Measurements from ENCODE around the gene TBC1D22A. TPM values are rescaled to one million over a fixed set of nuclear protein-coding genes. Genes with fewer than 3 reads are reported as not detected.

Gene TBC1D22A
- total and polyA plus RNA-seq, 2 experiments from 2014 or later = 9.6 to 13.3 TPM

DNA sequence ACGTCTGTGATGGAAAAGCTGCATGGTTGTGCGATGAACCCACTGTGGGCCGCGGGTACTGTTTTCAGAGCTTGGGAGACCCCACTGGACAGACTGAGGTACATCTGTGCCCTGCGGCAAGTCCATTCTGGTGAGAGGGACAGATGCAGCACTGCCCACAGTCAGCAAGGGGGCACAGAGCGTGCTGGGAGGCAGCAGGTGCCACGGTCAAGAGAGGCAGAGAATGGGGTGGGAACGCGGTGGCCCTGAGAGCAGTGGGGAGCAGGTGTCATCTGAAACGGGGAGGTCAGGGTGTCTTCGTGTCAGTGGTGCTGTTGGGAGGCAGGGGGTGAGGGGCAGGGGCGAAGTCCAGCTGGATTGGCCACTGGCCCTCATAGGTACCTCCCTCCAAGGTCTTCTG is 32.0 kb downstream of the TBC1D22A start:
- Histone ChIP-seq H3F3A (replicated peaks; ENCODE audit: low read depth) (no peaks in the 10 kb centered on the region), H3K36me3 (ENCODE audit: insufficient read depth) (no peaks in the 10 kb centered on the region), H2AFZ (no peak overlapping the region), H3K79me2 (replicated peaks; ENCODE audit: insufficient read depth) (peaks cover 20% of the 10 kb centered on the region), H3K27ac (ENCODE audit: low read depth) (no peak overlapping the region), H3K4me3 (no peak overlapping the region), H3K4me2 (no peak overlapping the region), H3K27me3 (ENCODE audit: insufficient read depth) (no peaks in the 10 kb centered on the region), H3K9me2 (ENCODE audit: insufficient read depth) (no peaks in the 10 kb centered on the region), H4K20me1 (replicated peaks; ENCODE audit: insufficient read depth) (peaks cover 5% of the 10 kb centered on the region), H3K4me1 (ENCODE audit: insufficient read depth) (peaks cover 3% of the 10 kb centered on the region; the same call in 1 of the 2 replicates)
- Mint-ChIP-seq H3K4me1 (peaks cover 4% of the 10 kb centered on the region), H3K27me3 (ENCODE audit: insufficient read depth, low read depth, poor library complexity) (peaks cover 7% of the 10 kb centered on the region), H3K27ac (no peak overlapping the region), H3K4me3 (no peak overlapping the region), H3K9me3 (no peaks in the 10 kb centered on the region), H3K36me3 (ENCODE audit: low read depth) (peaks cover 10% of the 10 kb centered on the region)
- TF ChIP-seq ZNF331 (CRISPR knock-in tag; IDR thresholded peaks at IDR 0.05; ENCODE audit: low read depth) = no peak
- no peak for TF ChIP-seq EZH2 (IDR thresholded peaks at IDR 0.05; ENCODE audit: low read depth, unreplicated experiment)
- TF ChIP-seq, protein P1, sequence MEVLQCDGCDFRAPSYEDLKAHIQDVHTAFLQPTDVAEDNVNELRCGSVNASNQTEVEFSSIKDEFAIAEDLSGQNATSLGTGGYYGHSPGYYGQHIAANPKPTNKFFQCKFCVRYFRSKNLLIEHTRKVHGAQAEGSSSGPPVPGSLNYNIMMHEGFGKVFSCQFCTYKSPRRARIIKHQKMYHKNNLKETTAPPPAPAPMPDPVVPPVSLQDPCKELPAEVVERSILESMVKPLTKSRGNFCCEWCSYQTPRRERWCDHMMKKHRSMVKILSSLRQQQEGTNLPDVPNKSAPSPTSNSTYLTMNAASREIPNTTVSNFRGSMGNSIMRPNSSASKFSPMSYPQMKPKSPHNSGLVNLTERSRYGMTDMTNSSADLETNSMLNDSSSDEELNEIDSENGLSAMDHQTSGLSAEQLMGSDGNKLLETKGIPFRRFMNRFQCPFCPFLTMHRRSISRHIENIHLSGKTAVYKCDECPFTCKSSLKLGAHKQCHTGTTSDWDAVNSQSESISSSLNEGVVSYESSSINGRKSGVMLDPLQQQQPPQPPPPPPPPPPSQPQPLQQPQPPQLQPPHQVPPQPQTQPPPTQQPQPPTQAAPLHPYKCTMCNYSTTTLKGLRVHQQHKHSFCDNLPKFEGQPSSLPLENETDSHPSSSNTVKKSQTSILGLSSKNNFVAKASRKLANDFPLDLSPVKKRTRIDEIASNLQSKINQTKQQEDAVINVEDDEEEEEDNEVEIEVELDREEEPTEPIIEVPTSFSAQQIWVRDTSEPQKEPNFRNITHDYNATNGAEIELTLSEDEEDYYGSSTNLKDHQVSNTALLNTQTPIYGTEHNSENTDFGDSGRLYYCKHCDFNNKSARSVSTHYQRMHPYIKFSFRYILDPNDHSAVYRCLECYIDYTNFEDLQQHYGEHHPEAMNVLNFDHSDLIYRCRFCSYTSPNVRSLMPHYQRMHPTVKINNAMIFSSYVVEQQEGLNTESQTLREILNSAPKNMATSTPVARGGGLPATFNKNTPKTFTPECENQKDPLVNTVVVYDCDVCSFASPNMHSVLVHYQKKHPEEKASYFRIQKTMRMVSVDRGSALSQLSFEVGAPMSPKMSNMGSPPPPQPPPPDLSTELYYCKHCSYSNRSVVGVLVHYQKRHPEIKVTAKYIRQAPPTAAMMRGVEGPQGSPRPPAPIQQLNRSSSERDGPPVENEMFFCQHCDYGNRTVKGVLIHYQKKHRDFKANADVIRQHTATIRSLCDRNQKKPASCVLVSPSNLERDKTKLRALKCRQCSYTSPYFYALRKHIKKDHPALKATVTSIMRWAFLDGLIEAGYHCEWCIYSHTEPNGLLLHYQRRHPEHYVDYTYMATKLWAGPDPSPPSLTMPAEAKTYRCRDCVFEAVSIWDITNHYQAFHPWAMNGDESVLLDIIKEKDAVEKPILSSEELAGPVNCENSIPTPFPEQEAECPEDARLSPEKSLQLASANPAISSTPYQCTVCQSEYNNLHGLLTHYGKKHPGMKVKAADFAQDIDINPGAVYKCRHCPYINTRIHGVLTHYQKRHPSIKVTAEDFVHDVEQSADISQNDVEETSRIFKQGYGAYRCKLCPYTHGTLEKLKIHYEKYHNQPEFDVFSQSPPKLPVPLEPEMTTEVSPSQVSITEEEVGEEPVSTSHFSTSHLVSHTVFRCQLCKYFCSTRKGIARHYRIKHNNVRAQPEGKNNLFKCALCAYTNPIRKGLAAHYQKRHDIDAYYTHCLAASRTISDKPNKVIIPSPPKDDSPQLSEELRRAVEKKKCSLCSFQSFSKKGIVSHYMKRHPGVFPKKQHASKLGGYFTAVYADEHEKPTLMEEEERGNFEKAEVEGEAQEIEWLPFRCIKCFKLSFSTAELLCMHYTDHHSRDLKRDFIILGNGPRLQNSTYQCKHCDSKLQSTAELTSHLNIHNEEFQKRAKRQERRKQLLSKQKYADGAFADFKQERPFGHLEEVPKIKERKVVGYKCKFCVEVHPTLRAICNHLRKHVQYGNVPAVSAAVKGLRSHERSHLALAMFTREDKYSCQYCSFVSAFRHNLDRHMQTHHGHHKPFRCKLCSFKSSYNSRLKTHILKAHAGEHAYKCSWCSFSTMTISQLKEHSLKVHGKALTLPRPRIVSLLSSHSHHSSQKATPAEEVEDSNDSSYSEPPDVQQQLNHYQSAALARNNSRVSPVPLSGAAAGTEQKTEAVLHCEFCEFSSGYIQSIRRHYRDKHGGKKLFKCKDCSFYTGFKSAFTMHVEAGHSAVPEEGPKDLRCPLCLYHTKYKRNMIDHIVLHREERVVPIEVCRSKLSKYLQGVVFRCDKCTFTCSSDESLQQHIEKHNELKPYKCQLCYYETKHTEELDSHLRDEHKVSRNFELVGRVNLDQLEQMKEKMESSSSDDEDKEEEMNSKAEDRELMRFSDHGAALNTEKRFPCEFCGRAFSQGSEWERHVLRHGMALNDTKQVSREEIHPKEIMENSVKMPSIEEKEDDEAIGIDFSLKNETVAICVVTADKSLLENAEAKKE (CRISPR knock-in tag; IDR thresholded peaks at IDR 0.05) = no peak
- TF ChIP-seq STAT1 (IDR thresholded peaks at IDR 0.05; ENCODE audit: unreplicated experiment) = no peak
- no peak for TF ChIP-seq ZNF114 (CRISPR knock-in tag; IDR thresholded peaks at IDR 0.05)
- TF ChIP-seq, protein P2, sequence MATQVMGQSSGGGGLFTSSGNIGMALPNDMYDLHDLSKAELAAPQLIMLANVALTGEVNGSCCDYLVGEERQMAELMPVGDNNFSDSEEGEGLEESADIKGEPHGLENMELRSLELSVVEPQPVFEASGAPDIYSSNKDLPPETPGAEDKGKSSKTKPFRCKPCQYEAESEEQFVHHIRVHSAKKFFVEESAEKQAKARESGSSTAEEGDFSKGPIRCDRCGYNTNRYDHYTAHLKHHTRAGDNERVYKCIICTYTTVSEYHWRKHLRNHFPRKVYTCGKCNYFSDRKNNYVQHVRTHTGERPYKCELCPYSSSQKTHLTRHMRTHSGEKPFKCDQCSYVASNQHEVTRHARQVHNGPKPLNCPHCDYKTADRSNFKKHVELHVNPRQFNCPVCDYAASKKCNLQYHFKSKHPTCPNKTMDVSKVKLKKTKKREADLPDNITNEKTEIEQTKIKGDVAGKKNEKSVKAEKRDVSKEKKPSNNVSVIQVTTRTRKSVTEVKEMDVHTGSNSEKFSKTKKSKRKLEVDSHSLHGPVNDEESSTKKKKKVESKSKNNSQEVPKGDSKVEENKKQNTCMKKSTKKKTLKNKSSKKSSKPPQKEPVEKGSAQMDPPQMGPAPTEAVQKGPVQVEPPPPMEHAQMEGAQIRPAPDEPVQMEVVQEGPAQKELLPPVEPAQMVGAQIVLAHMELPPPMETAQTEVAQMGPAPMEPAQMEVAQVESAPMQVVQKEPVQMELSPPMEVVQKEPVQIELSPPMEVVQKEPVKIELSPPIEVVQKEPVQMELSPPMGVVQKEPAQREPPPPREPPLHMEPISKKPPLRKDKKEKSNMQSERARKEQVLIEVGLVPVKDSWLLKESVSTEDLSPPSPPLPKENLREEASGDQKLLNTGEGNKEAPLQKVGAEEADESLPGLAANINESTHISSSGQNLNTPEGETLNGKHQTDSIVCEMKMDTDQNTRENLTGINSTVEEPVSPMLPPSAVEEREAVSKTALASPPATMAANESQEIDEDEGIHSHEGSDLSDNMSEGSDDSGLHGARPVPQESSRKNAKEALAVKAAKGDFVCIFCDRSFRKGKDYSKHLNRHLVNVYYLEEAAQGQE (IDR thresholded peaks at IDR 0.05; ENCODE audit: unreplicated experiment) = no peak
- no peak for TF ChIP-seq JUNB (IDR thresholded peaks at IDR 0.05; ENCODE audit: unreplicated experiment)
- no peak for TF ChIP-seq POLR2AphosphoS5 (IDR thresholded peaks at IDR 0.05; ENCODE audit: low read depth)
- TF ChIP-seq, protein P3, sequence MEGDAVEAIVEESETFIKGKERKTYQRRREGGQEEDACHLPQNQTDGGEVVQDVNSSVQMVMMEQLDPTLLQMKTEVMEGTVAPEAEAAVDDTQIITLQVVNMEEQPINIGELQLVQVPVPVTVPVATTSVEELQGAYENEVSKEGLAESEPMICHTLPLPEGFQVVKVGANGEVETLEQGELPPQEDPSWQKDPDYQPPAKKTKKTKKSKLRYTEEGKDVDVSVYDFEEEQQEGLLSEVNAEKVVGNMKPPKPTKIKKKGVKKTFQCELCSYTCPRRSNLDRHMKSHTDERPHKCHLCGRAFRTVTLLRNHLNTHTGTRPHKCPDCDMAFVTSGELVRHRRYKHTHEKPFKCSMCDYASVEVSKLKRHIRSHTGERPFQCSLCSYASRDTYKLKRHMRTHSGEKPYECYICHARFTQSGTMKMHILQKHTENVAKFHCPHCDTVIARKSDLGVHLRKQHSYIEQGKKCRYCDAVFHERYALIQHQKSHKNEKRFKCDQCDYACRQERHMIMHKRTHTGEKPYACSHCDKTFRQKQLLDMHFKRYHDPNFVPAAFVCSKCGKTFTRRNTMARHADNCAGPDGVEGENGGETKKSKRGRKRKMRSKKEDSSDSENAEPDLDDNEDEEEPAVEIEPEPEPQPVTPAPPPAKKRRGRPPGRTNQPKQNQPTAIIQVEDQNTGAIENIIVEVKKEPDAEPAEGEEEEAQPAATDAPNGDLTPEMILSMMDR (conservative IDR thresholded peaks at IDR 0.05; ENCODE audit: low read depth in 2 of 2) = no peak
- TF ChIP-seq, protein P4, sequence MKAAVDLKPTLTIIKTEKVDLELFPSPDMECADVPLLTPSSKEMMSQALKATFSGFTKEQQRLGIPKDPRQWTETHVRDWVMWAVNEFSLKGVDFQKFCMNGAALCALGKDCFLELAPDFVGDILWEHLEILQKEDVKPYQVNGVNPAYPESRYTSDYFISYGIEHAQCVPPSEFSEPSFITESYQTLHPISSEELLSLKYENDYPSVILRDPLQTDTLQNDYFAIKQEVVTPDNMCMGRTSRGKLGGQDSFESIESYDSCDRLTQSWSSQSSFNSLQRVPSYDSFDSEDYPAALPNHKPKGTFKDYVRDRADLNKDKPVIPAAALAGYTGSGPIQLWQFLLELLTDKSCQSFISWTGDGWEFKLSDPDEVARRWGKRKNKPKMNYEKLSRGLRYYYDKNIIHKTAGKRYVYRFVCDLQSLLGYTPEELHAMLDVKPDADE (IDR thresholded peaks at IDR 0.05) = no peak
- ATAC-seq (no peak), DNase-seq (ENCODE audit: low spot score) (no peak)
